ENCODE measurements around the gene IQCK.

The IQCK gene

DNA sequence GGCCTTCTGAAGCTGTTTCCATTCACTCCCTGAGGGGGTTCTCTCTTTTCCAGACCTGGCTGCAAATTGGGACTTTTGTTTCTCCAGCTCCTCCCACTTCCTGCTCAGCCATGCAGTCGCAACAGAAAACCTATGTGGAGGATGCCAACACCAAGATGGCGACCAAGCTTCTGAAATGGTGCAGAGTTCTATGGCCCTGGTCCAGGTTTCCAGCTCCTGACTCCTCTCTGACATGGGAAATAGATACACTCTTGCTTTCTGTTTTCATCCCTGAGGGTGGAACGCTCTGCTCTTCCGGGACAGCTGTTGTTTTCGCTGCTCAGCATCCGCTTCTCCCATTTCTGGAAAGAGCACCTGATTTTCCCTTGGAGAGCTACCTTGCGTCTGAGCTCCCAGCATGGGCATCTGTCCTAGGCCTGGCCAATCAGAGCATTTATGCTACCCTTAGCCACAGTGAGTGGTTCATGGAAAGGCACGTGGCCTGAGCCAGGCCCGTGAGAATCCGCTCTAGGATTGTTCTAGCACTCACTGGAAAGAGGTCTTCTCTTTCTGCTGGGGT, 158.5 kb downstream of the IQCK start:
- Mint-ChIP-seq H3K4me1 (no peaks in the 10 kb centered on the region), H3K36me3 (peaks cover 8% of the 10 kb centered on the region), H3K4me3 (no peak overlapping the region), H3K27me3 (no peaks in the 10 kb centered on the region), H3K27ac (no peak overlapping the region), H3K9me3 (no peaks in the 10 kb centered on the region)

DNA sequence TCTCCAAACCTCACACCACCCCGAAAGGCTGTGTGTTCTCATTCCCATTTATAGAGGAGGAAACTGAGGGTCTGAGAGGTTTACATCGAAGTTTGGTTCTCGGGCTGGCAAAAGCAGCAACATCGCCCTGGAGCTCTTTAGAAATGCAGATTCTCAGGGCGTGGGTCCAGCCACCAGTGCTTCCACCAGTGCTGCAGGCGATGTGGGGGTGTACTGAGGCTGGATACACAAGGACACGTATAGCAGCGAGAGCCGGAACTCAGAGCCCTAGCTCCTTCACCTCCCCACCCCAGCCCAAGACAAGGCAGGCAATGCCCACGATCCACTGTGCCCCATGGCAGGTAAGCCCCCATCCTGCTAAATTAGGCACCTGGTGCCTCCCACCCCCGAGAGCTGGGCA, 160.7 kb downstream of the IQCK start:
- no peaks in the 10 kb centered on the region for H3K9me3 Mint-ChIP-seq
- H3K4me1 Mint-ChIP-seq, result peaks cover 12% of the 10 kb centered on the region
- no peaks in the 10 kb centered on the region for H3K27me3 Mint-ChIP-seq
- no peak overlapping the region for H3K4me3 Mint-ChIP-seq
- H3K36me3 Mint-ChIP-seq, result peaks cover 4% of the 10 kb centered on the region
- no peak overlapping the region for H3K27ac Mint-ChIP-seq

DNA sequence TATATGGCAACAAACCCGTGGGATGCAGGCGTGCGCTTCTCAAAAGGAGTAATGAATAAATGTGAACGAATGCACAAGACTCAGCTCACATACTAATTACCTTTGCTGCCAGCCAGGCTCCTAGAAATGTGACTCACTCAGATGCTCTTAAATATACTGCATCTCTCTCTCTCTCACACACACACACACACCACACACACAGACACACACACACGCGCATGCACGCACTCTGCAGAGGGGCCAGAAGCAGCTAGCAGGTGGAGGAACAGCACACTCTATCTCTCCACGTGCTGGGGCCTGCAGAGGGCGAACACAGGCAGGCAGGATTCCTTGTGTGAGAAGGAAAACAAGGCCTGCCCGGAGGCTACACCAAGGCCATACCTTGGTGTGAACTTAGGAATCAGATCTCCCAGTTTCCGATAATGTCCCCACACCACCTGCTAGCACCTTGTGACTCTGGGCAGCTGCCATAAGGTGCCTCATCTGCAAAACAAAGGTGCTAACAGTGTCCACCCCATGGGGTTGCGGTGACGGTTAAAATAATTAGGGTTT, 161.2 kb downstream of the IQCK start:
- Mint-ChIP-seq H3K36me3 (peaks cover 1% of the 10 kb centered on the region), H3K4me3 (no peak overlapping the region), H3K27ac (no peak overlapping the region), H3K4me1 (peaks cover 12% of the 10 kb centered on the region), H3K9me3 (no peaks in the 10 kb centered on the region), H3K27me3 (no peaks in the 10 kb centered on the region)

DNA sequence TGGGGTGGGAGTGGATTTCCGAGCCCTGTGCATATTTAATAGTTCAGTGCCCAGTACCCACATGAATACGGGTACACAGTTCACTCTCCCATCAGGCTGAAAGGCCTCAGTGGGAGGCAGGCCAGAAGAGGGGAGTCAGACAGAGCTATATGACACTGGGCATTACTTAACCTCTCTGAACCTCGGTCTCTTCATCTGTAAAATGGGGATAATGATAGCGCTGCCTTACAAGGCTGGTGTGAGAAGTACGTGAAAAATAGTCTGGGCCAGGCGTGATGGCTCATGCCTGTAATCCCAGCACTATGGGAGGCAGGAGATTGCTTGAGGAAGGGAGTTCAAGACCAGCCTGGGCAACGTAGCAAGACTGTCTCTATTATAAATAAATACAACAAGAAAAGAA, 163.0 kb downstream of the IQCK start:
- Mint-ChIP-seq H3K36me3 (no peaks in the 10 kb centered on the region), H3K27me3 (no peaks in the 10 kb centered on the region), H3K4me3 (no peak overlapping the region), H3K27ac (no peak overlapping the region), H3K9me3 (no peaks in the 10 kb centered on the region), H3K4me1 (peaks cover 22% of the 10 kb centered on the region)

DNA sequence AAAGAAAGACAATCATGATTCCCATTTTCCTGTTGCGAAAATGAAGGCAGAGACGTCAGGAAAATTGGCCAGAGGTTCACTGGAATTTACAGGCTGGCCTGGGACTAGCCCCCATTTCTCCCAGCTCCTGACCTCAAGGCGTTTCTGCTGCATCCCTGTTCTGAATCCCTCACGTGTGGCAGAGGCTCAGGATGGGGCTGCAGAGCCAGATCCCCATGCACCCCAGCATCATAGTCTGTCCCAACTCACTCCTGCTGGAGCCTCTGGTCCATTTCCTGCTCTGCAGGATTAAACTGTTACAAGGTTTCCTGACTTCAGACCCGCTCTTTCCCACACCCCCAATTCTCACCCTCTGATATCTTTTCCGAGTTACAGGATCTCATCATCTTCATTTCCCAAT, 163.7 kb downstream of the IQCK start:
- H3K4me1 Mint-ChIP-seq, result peaks cover 29% of the 10 kb centered on the region
- H3K27me3 Mint-ChIP-seq, result no peaks in the 10 kb centered on the region
- H3K27ac Mint-ChIP-seq, result no peak overlapping the region
- no peaks in the 10 kb centered on the region for H3K36me3 Mint-ChIP-seq
- H3K9me3 Mint-ChIP-seq, result no peaks in the 10 kb centered on the region
- H3K4me3 Mint-ChIP-seq, result no peak overlapping the region

DNA sequence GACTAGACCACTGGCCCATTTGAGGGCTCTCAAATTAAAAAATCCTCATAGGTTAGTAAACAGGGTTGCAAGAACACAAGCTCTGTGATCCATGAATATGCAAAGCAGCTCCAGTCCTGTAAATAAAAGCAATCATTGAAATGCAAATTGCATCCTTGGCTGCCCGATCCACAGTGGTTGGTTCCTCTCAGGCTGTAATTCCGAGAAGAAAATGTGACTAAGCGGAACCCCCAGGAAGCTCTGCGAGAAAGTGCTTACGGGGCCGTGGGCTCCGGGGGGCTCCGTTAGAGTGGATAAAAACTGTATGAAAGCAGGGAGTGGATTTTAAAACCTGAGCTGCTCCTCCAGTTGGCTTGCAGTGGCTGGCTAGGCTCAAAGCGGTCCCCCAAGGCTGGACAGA, 164.1 kb downstream of the IQCK start:
- H3K9me3 Mint-ChIP-seq, result no peaks in the 10 kb centered on the region
- peaks cover 29% of the 10 kb centered on the region for H3K4me1 Mint-ChIP-seq
- no peak overlapping the region for H3K27ac Mint-ChIP-seq
- H3K27me3 Mint-ChIP-seq, result no peaks in the 10 kb centered on the region
- H3K4me3 Mint-ChIP-seq, result no peak overlapping the region
- no peaks in the 10 kb centered on the region for H3K36me3 Mint-ChIP-seq

DNA sequence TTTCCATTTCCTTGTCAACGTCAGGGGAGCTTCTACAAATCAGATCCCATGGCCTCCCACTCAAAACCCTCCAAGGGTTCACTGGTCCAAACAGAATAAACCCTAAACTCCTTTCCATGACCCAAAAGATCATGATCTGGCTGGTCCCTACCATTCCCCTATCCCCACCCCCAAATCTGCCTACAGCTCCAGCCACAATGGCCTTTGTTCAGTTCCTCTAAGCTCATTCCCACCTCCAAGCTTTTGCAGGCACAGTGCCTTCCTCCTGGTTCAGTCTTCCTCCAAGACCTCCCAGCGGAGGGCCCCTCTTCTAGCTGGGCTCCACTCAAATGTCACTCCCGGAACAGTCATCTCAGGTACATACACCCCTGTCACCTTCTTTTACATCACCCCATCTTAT, 164.6 kb downstream of the IQCK start:
- no peaks in the 10 kb centered on the region for H3K27me3 Mint-ChIP-seq
- no peaks in the 10 kb centered on the region for H3K36me3 Mint-ChIP-seq
- no peaks in the 10 kb centered on the region for H3K9me3 Mint-ChIP-seq
- H3K4me3 Mint-ChIP-seq, result peak overlapping the region; percentile 74
- H3K4me1 Mint-ChIP-seq, result peaks cover 29% of the 10 kb centered on the region
- no peak overlapping the region for H3K27ac Mint-ChIP-seq

DNA sequence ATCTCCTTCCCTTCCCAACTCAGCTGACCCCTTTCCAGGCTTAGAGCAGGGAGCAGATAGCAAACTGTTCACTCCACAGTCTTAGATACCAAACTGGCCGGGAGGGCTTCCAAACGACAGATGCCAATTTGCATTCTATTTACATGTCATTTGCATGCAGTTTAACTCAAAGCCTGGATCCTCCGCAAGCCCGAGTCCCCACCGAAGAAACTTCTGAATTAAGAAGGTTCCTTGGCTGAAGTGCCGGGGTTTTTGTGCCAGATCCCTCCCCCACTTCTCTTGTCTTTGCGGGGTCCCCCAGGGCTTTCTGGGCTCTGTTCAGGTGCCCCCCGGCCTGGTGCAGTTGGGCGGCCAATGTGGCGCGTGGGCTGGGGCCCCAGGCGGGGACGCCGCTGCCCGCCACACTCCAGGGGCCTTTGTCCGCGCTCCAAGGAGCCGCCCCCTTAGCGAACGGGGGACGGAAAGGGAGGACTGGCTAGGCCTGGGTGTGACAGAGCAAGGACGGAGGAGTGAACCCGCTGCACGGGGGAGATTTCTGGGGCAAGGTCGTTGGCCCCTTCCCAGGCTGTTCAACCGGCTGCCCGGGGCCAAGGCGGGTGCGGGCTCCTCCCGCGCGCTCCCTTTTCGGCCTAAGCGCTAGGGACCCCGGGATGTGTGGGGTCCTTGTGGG, 165.4 kb downstream of the IQCK start:
- H3K27me3 Mint-ChIP-seq, result no peaks in the 10 kb centered on the region
- peaks cover 29% of the 10 kb centered on the region for H3K4me1 Mint-ChIP-seq
- H3K4me3 Mint-ChIP-seq, result peak overlapping the region; percentile 74
- no peaks in the 10 kb centered on the region for H3K36me3 Mint-ChIP-seq
- no peak overlapping the region for H3K27ac Mint-ChIP-seq
- no peaks in the 10 kb centered on the region for H3K9me3 Mint-ChIP-seq

DNA sequence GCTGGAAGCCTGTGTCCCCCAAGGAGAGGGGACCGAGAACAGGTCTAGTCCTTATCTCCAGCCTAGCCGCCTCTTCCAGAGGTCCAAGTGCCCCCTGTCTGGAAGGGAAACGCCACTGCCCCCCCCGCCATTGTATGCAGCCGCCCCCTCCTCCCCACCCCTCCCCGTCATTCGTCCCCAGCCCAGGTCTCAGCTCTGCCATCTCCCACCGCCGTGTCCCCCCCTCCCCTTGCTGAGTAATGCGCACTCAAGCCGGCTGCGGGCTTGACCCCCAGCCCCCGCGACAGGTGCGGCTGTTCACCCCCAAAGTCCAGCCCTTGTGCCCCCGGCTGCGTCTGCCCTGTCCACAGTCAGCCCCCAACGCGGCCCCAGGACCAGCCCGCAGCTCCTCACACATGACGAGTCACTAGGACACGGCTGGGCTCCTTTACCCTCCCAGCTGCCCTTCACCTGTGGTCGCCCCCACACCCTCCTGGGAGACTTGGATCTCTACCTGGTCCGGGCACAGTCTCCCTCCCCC, 166.0 kb downstream of the IQCK start:
- no peaks in the 10 kb centered on the region for H3K27me3 Mint-ChIP-seq
- H3K9me3 Mint-ChIP-seq, result no peaks in the 10 kb centered on the region
- H3K36me3 Mint-ChIP-seq, result no peaks in the 10 kb centered on the region
- H3K27ac Mint-ChIP-seq, result no peak overlapping the region
- peak overlapping the region; percentile 74 for H3K4me3 Mint-ChIP-seq
- H3K4me1 Mint-ChIP-seq, result peaks cover 29% of the 10 kb centered on the region

DNA sequence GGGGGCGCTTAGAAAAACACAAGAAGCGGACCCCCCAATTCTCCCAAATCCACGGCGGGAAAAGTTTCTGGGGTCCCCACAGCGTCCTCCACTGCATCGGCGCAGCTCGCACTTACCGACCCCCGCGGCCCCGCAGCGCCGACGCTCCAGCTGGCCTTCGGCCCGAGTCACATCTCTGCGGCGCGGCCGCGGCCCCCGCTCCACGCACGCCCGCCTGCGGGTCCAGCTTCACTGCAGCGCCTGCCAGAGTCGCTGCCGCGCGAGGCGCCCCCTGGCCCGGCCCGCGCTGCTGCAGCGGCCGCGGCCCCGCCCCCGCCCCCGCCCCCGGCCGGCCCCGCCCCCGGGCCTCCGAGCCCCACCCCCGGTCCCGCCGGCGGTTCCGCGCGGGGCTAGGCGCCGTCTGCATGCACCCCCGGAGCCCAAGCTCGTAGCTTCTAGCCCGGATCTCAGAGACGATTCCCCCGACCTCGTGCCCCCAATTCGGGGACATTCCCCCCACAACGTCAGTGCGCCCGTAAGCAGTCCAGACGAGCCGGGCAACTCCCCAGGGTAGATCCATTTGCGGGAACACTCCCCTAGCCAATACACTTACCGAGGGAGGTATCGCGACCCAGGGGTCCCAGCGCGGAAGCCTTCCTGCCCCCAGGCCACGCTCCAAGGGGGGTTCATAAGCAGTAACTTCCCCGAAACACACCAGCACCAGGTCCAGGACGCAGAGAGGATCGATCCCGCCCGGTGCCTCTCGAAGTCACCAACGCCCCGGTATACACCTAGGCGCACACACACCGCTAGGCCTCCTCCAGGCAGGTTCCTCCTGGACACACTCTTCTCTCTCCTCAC, 166.8 kb downstream of the IQCK start, which contains the start of gene GPRC5B:
TSS of gene GPRC5B (minus strand) at position 238 of the 840 bp plus-strand sequence. CDS start 12,003 bp downstream, outside the sequence.
- Mint-ChIP-seq H3K36me3 (no peaks in the 10 kb centered on the region), H3K27me3 (no peaks in the 10 kb centered on the region), H3K4me1 (peaks cover 29% of the 10 kb centered on the region), H3K4me3 (peak within 1 kb of the TSS; percentile 77), H3K27ac (no peak within 1 kb of the TSS), H3K9me3 (no peaks in the 10 kb centered on the region)

DNA sequence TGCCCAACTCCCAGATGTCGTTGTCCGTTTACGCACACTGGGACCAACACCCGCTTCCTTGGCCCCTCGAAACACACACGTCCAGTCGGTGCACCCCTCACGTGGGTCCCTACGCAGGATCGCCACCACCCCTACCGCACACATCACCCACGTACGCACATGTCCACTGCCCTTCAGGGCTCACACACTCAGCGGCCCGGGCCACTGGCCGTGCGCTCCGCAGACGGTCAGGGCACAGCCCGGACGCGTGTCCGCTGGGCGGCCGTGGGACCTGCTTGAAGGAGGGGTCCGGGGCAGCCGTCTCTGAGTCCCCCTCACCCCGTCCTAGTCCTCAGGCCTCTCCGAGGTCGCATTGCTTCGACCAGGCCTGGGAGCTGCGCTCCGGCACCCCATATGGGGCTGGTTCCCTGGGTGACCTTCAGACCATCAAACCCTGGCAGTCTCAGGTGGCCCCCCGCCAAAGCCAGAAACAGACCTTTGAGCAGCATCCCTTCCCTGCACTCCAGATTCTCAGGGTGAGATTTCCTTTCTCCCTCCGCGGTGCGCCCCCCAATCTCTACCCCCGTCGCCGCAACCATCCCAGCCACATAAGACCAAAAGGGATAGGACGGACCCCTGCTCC, 167.5 kb downstream of the IQCK start:
- Mint-ChIP-seq H3K36me3 (no peaks in the 10 kb centered on the region), H3K9me3 (no peaks in the 10 kb centered on the region), H3K27ac (no peak overlapping the region), H3K4me3 (peak overlapping the region; percentile 77), H3K4me1 (peaks cover 29% of the 10 kb centered on the region), H3K27me3 (no peaks in the 10 kb centered on the region)

DNA sequence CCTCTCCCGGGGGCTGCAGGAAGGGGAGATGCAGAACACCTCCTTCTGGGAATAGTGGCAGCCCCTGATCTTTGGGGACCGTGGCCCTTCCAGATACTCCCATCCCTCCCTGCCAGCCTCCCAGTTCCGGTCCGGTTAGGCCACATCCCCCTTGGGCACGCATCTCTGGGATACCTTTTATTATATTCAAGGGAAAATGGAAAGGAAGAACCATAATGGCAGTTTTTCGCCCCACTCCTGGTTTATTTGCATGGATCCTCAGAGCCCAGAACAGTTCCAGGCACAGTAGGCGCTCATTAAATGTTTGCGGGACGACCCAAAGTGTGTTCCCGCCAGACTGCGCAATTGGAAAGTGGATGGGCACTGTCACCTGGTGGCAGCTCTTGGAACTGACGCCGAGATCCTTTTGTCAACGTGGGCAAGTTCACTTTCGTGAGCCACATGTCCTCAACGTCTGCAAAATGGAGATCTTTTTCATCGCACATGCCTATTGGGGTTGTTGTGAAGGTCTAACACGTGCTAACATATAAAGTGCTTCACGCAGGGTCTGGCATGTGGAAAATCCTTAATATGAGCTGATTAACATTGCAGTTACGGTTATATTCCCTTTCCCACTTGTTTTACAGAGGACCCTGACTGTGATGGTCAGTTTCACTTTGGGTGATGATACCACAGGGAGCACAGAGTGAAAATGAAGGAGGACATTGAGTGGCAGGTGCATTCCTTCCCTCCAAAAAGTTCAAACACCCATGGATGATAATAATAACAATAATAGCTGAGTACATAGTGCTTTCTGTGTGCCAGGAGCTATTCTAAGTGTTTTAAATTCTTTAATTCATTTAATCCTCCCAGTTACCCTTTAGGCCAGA, 168.2 kb downstream of the IQCK start:
- H3K36me3 Mint-ChIP-seq, result no peaks in the 10 kb centered on the region
- peak overlapping the region; percentile 21 for H3K27ac Mint-ChIP-seq
- H3K4me3 Mint-ChIP-seq, result peak overlapping the region; percentile 77
- H3K27me3 Mint-ChIP-seq, result no peaks in the 10 kb centered on the region
- H3K9me3 Mint-ChIP-seq, result no peaks in the 10 kb centered on the region
- H3K4me1 Mint-ChIP-seq, result peaks cover 29% of the 10 kb centered on the region

DNA sequence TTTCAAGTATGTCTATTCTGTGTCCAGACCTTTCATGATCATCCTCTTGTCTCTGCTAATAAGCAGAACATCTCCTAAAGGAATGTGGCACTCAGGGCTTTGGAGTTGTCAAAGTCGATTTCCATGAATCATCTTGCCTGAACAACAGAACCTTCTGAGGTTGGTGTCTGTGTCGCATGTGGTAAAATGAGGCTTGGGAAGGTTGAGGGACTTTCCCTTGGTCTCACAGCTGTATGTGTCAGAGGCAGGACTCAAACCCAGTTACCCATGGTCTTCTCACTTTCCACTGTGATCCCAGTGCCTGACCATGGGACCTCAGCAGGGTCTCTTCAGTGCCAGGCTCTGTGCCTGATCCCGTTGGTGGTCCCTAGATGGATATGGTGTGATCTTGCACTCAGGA, 170.8 kb downstream of the IQCK start:
- no peaks in the 10 kb centered on the region for H3K36me3 Mint-ChIP-seq
- no peak overlapping the region for H3K4me3 Mint-ChIP-seq
- no peaks in the 10 kb centered on the region for H3K9me3 Mint-ChIP-seq
- no peak overlapping the region for H3K27ac Mint-ChIP-seq
- H3K27me3 Mint-ChIP-seq, result no peaks in the 10 kb centered on the region
- H3K4me1 Mint-ChIP-seq, result peaks cover 17% of the 10 kb centered on the region

DNA sequence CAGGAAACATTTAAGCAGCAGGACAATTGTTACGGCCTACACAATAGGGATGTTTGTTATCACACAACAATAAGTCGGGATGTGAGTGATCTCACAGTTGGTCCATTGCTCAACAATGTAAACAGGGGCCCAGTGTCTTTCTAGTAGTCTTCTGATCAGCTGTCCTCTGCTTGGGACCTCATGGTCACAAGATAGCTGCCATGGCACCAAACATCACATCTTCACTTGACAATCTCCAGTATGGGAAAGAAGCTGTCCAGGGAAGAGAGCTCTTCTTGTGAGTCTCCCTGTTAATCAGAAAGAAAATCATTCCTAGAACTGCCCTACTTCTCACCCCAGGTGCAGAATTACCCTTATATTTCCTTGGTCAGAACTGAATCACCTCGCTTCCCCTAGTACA, 172.8 kb downstream of the IQCK start:
- H3K27ac Mint-ChIP-seq, result no peak overlapping the region
- peaks cover 8% of the 10 kb centered on the region for H3K4me1 Mint-ChIP-seq
- H3K4me3 Mint-ChIP-seq, result no peak overlapping the region
- no peaks in the 10 kb centered on the region for H3K9me3 Mint-ChIP-seq
- no peaks in the 10 kb centered on the region for H3K27me3 Mint-ChIP-seq
- H3K36me3 Mint-ChIP-seq, result no peaks in the 10 kb centered on the region

DNA sequence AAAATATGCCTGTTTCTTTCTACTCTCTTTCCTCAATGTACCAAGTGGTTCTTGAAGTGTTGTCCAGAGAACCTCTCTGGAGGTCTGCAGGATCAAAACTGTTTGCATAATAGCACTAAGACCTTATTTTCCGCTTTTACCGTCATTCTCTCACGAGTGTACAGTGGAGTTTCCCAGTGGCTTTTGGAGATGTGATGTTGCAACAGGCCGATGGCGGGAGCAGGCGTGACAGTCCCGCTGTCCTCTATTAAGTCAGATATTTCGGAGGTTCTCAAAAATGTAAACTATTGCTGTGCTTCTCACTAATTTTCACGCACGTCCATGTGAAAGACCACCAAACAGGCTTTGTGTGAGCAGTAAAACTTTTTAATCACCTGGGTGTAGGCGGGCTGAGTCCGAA, 174.8 kb downstream of the IQCK start:
- Mint-ChIP-seq H3K36me3 (no peaks in the 10 kb centered on the region), H3K4me1 (no peaks in the 10 kb centered on the region), H3K27ac (no peak overlapping the region), H3K4me3 (no peak overlapping the region), H3K9me3 (no peaks in the 10 kb centered on the region), H3K27me3 (no peaks in the 10 kb centered on the region)
